Gastroesophageal sphincter (tissue), 4 donors: ENCODE results near the gene TRAT1. TPM values are rescaled to one million over a fixed set of nuclear protein-coding genes. Genes with fewer than 3 reads are reported as not detected.

Experiments used
- ATAC-seq: fragments of 150-250 bp; one replicate; pipeline ENCODE4 v1.9.1; 2016; ENCODE audit warnings: mild to moderate bottlenecking, moderate library complexity
- H3K27ac ChIP-seq, 4 donors: fragments of 200-600 bp; sonication (generic) in 3 of 4; 1 replicate in 3 of 4; 2 replicates in 1 of 4; pipeline ENCODE4 v1.5.1; 2016 to 2019
- H3K27me3 ChIP-seq: fragments of 200-600 bp; sonication (generic); one replicate; pipeline ENCODE4 v1.5.1; 2019
- H3K36me3 ChIP-seq, 2 donors: fragments of 200-600 bp; sonication (generic); one replicate each; pipeline ENCODE4 v1.5.1; 2019; ENCODE audit warnings: control low read depth in 1 of 2
- H3K4me1 ChIP-seq, 3 donors: fragments of 200-600 bp; sonication (generic); 1 replicate in 2 of 3; 2 replicates in 1 of 3; pipeline ENCODE4 v1.5.1; 2016 to 2019; ENCODE audit warnings: control low read depth in 2 of 3
- H3K4me3 ChIP-seq, 2 donors: fragments of 200-600 bp; sonication (generic); one replicate each; pipeline ENCODE4 v1.5.1; 2019; ENCODE audit warnings: mild to moderate bottlenecking in 1 of 2, moderate library complexity in 1 of 2
- H3K9me3 ChIP-seq, 3 donors: fragments of 200-600 bp; sonication (generic); one replicate each; pipeline ENCODE4 v1.5.1; 2017 to 2019; ENCODE audit warnings: control low read depth in 2 of 3
- CTCF ChIP-seq, 4 experiments: fragments of 200-600 bp in 2 of 4; fragments of 450-650 bp in 2 of 4; sonication (generic) in 1 of 4; IDR thresholded peaks; one replicate each; pipeline ENCODE4 v1.5.1; 2017 to 2019; ENCODE audit warnings: antibody characterized with exemption in 4 of 4, mild to moderate bottlenecking in 2 of 4, moderate library complexity in 2 of 4
- EP300 ChIP-seq: sonication (generic); formaldehyde crosslinking; IDR thresholded peaks from one replicate; pipeline ENCODE4 v1.6.1; 2017; ENCODE audit warnings: antibody characterized with exemption, mild to moderate bottlenecking
- POLR2A ChIP-seq, 2 donors: fragments of 450-650 bp; IDR thresholded peaks; one replicate each; pipeline ENCODE4 v1.6.1; 2017; ENCODE audit warnings: antibody characterized with exemption in 2 of 2, mild to moderate bottlenecking in 2 of 2, moderate library complexity in 1 of 2
- POLR2AphosphoS5 ChIP-seq: sonication (generic); formaldehyde crosslinking; IDR thresholded peaks from one replicate; pipeline ENCODE4 v1.6.1; 2017; ENCODE audit warnings: antibody characterized with exemption
- WGBS, 2 donors: methylation state at CpG; one replicate each; pipeline ENCODE4 v1.1.5; 2018; ENCODE audit warnings: low coverage in 1 of 2; 5-methylcytosine and 5-hydroxymethylcytosine counted together
- total RNA-seq, 4 donors: library from RNA; depleted of rRNA; stranded (reverse); fragments of >200 nt; gene quantifications; one replicate each; pipeline ENCODE4 v1.1.0, GENCODE V29; 2016

The TRAT1 gene
- total RNA-seq = 1 to 10 TPM in 2 of 4 donors, not detected in 2; 1.2 to 2.4 TPM

- H3K4me1 ChIP-seq = no peaks in the 10 kb centered on the region
- no peak for TF ChIP-seq CTCF (IDR thresholded peaks at IDR 0.05)
- no peak for TF ChIP-seq POLR2A (IDR thresholded peaks at IDR 0.05)
- TF ChIP-seq EP300 = no peak
- TF ChIP-seq POLR2AphosphoS5 = no peak
- H3K36me3 ChIP-seq = no peaks in the 10 kb centered on the region
- WGBS, 2 donors = 53 to 70% methylated on average over 6 of the region's 6 CpGs
- no peaks in the 10 kb centered on the region for H3K27me3 ChIP-seq
- H3K4me3 ChIP-seq = no peak within 1 kb of the TSS
- H3K9me3 ChIP-seq = no peaks in the 10 kb centered on the region
- H3K27ac ChIP-seq = no peak within 1 kb of the TSS
- no peak for ATAC-seq
These were observed at the start of gene TRAT1 for GRCh38 chr3:108822123-108822897. TRAT1 (plus strand) TSS chr3:108822786; CDS start chr3:108822928, 142 bp downstream.

- no peaks in the 10 kb centered on the region for H3K9me3 ChIP-seq
- no peaks in the 10 kb centered on the region for H3K36me3 ChIP-seq
- WGBS, 2 donors = 78 to 79% methylated on average over 1 of the region's 1 CpG
- H3K27ac ChIP-seq = no peak overlapping the region
- TF ChIP-seq EP300 (no peak), POLR2A (IDR thresholded peaks at IDR 0.05) (no peak), POLR2AphosphoS5 (no peak), CTCF (IDR thresholded peaks at IDR 0.05) (no peak)
- no peak overlapping the region for H3K4me3 ChIP-seq
- H3K27me3 ChIP-seq = no peaks in the 10 kb centered on the region
- no peak for ATAC-seq
- H3K4me1 ChIP-seq = no peaks in the 10 kb centered on the region
These were observed 46.9 kb upstream of the TRAT1 start for GRCh38 chr3:108775649-108776048.

GRCh38 chr3:108779496-108779895 is 43.1 kb upstream of the TRAT1 start:
- Histone ChIP-seq H3K9me3 (no peaks in the 10 kb centered on the region), H3K36me3 (no peaks in the 10 kb centered on the region), H3K4me3 (no peak overlapping the region), H3K27ac (no peak overlapping the region), H3K27me3 (peaks cover 4% of the 10 kb centered on the region), H3K4me1 (no peaks in the 10 kb centered on the region)
- 77 to 90% methylated on average over 3 of the region's 3 CpGs for WGBS, 2 donors
- ATAC-seq = no peak
- TF ChIP-seq POLR2A (IDR thresholded peaks at IDR 0.05) = no peak
- TF ChIP-seq CTCF (IDR thresholded peaks at IDR 0.05) = no peak
- TF ChIP-seq POLR2AphosphoS5 = no peak
- TF ChIP-seq EP300 = no peak

- H3K27ac ChIP-seq = no peak overlapping the region
These were observed 42.4 kb upstream of the TRAT1 start for GRCh38 chr3:108780235-108780634.

More at GRCh38 chr3:108780235-108780634, 42.4 kb upstream of the TRAT1 start:
- peaks cover 4% of the 10 kb centered on the region for H3K27me3 ChIP-seq
- WGBS, 2 donors = 73 to 77% methylated on average over 4 of the region's 4 CpGs
- no peak for ATAC-seq
- no peak overlapping the region for H3K4me3 ChIP-seq
- no peaks in the 10 kb centered on the region for H3K9me3 ChIP-seq
- H3K4me1 ChIP-seq = no peaks in the 10 kb centered on the region
- TF ChIP-seq POLR2A (IDR thresholded peaks at IDR 0.05) (no peak), EP300 (no peak), POLR2AphosphoS5 (no peak), CTCF (IDR thresholded peaks at IDR 0.05) (no peak)
- no peaks in the 10 kb centered on the region for H3K36me3 ChIP-seq
